Esophagus (tissue), 2 donors: ENCODE measurements around the gene MARCHF7. TPM values are rescaled to one million over a fixed set of nuclear protein-coding genes. Genes with fewer than 3 reads are reported as not detected.
"Not testable (repeated sequence)": the region's sequence is repeated elsewhere in the genome, so short reads cannot be mapped to it uniquely, and the experiment has no call there.

ENCODE experiments used
- H3K27ac ChIP-seq, 2 donors: one replicate each; pipeline ENCODE4 v1.5.1; 2013; ENCODE audit warnings: low read depth in 2 of 2, mild to moderate bottlenecking in 2 of 2, inconsistent platforms in 1 of 2, low read length in 1 of 2, moderate library complexity in 1 of 2
- H3K27me3 ChIP-seq, 2 donors: one replicate each; pipeline ENCODE4 v1.6.1; 2013; ENCODE audit warnings: low read length in 2 of 2, control low read depth in 1 of 2, mild to moderate bottlenecking in 1 of 2; ENCODE audit not compliant: insufficient read depth in 2 of 2, control insufficient read depth in 1 of 2
- H3K36me3 ChIP-seq, 2 donors: one replicate each; pipeline ENCODE4 v1.6.1; 2013; ENCODE audit warnings: low read length in 1 of 2; ENCODE audit not compliant: control insufficient read depth in 2 of 2, insufficient read depth in 2 of 2
- H3K4me1 ChIP-seq, 2 donors: one replicate each; pipeline ENCODE4 v1.6.1; 2013; ENCODE audit warnings: low read length in 1 of 2; ENCODE audit not compliant: control insufficient read depth in 2 of 2, insufficient read depth in 2 of 2
- H3K4me3 ChIP-seq, 2 donors: one replicate each; pipeline ENCODE4 v1.5.1; 2013; ENCODE audit warnings: low read length in 2 of 2, mild to moderate bottlenecking in 2 of 2, low read depth in 1 of 2, moderate library complexity in 1 of 2
- H3K9me3 ChIP-seq, 2 donors: one replicate each; pipeline ENCODE4 v1.6.1; 2013; ENCODE audit warnings: mild to moderate bottlenecking in 2 of 2, low read depth in 1 of 2, low read length in 1 of 2, moderate library complexity in 1 of 2; ENCODE audit not compliant: control insufficient read depth in 2 of 2, insufficient read depth in 1 of 2
- WGBS, 2 donors: extraction: QIAGEN DNeasy Blood & Tissue Kit; methylation state at CpG; one replicate each; pipeline ENCODE4 v1.1.7; 2013; 5-methylcytosine and 5-hydroxymethylcytosine counted together
- polyA plus RNA-seq, 2 donors: library from polyadenylated mRNA; stranded (reverse); fragments of 200-250 nt; gene quantifications; one replicate each; pipeline ENCODE4 v1.2.3, GENCODE V29; 2013
- donor health status: healthy with polysubstance abuse.
- donor health status: Bipolar disorder and iron deficiency.

The MARCHF7 gene
- 10 to 100 TPM; 43.1 to 50.2 TPM for polyA plus RNA-seq

- Histone ChIP-seq H3K27ac (peak within 1 kb of the TSS; percentile 97 to 98), H3K9me3 (no peaks in the 10 kb centered on the region), H3K4me1 (peaks cover 3 to 9% of the 10 kb centered on the region in 2 donors), H3K4me3 (peak within 1 kb of the TSS; percentile 77 to 92), H3K27me3 (no peaks in the 10 kb centered on the region), H3K36me3 (peaks cover 0 to 6% of the 10 kb centered on the region in 2 donors)
- 0% methylated on average over 65 to 72 of the region's 72 CpGs for WGBS, 2 donors
Observed at GRCh38 chr2:159712143-159712928, at the start of gene MARCHF7. TSS of gene MARCHF7 (plus strand) at chr2:159712506. CDS start at chr2:159729023, 16,517 bp downstream.

GRCh38 chr2:159667423-159667822 is 44.9 kb upstream of the MARCHF7 start:
- H3K27ac ChIP-seq, H3K9me3 ChIP-seq, H3K27me3 ChIP-seq, H3K36me3 ChIP-seq, H3K4me1 ChIP-seq, H3K4me3 ChIP-seq: not testable (repeated sequence)
- WGBS, 2 donors: 95 to 98% methylated on average over 3 of the region's 3 CpGs

GRCh38 chr2:159671047-159671446 is 41.3 kb upstream of the MARCHF7 start:
- 96% methylated on average over 3 of the region's 3 CpGs for WGBS, 2 donors
- Histone ChIP-seq H3K9me3 (no peaks in the 10 kb centered on the region), H3K36me3 (no peaks in the 10 kb centered on the region), H3K4me3 (no peak overlapping the region), H3K27ac (no peak overlapping the region), H3K4me1 (no peaks in the 10 kb centered on the region), H3K27me3 (no peaks in the 10 kb centered on the region)

- H3K4me3 ChIP-seq: no peak overlapping the region
- WGBS, 2 donors: 93 to 95% methylated on average over 1 of the region's 1 CpG
- H3K36me3 ChIP-seq: no peaks in the 10 kb centered on the region
- H3K4me1 ChIP-seq: no peaks in the 10 kb centered on the region
- H3K27ac ChIP-seq: no peak overlapping the region
- no peaks in the 10 kb centered on the region for H3K27me3 ChIP-seq
- H3K9me3 ChIP-seq: no peaks in the 10 kb centered on the region
Observed at GRCh38 chr2:159677654-159678053, 34.7 kb upstream of the MARCHF7 start.

- H3K36me3 ChIP-seq: no peaks in the 10 kb centered on the region
- no peaks in the 10 kb centered on the region for H3K9me3 ChIP-seq
- no peak overlapping the region for H3K27ac ChIP-seq
- no peak overlapping the region for H3K4me3 ChIP-seq
- 94 to 97% methylated on average over 2 of the region's 2 CpGs for WGBS, 2 donors
- no peaks in the 10 kb centered on the region for H3K27me3 ChIP-seq
- H3K4me1 ChIP-seq: no peaks in the 10 kb centered on the region
Observed at GRCh38 chr2:159680692-159681091, 31.6 kb upstream of the MARCHF7 start.

- WGBS, 2 donors: 71 to 81% methylated on average over 1 of the region's 1 CpG
- no peak overlapping the region for H3K27ac ChIP-seq
Observed at GRCh38 chr2:159683817-159684216, 28.5 kb upstream of the MARCHF7 start.

GRCh38 chr2:159684796-159685195 is 27.5 kb upstream of the MARCHF7 start:
- Histone ChIP-seq H3K27me3 (no peaks in the 10 kb centered on the region), H3K36me3 (no peaks in the 10 kb centered on the region), H3K9me3 (no peaks in the 10 kb centered on the region), H3K4me1 (no peaks in the 10 kb centered on the region), H3K4me3 (no peak overlapping the region), H3K27ac (no peak overlapping the region)

More at GRCh38 chr2:159683817-159684216, 28.5 kb upstream of the MARCHF7 start:
- Histone ChIP-seq H3K27me3 (no peaks in the 10 kb centered on the region), H3K36me3 (no peaks in the 10 kb centered on the region), H3K4me1 (no peaks in the 10 kb centered on the region), H3K9me3 (no peaks in the 10 kb centered on the region), H3K4me3 (no peak overlapping the region)

GRCh38 chr2:159694500-159695040 is 17.7 kb upstream of the MARCHF7 start:
- WGBS, 2 donors: 85 to 97% methylated on average over 1 of the region's 1 CpG
- H3K27me3 ChIP-seq: no peaks in the 10 kb centered on the region

GRCh38 chr2:159695795-159696448 is 16.4 kb upstream of the MARCHF7 start:
- no peaks in the 10 kb centered on the region for H3K4me1 ChIP-seq
- WGBS, 2 donors: 88 to 91% methylated on average over 4 of the region's 4 CpGs
- no peaks in the 10 kb centered on the region for H3K9me3 ChIP-seq
- H3K4me3 ChIP-seq: no peak overlapping the region
- peaks cover 0 to 3% of the 10 kb centered on the region in 2 donors for H3K36me3 ChIP-seq
- H3K27ac ChIP-seq: no peak overlapping the region
- no peaks in the 10 kb centered on the region for H3K27me3 ChIP-seq

More at GRCh38 chr2:159694500-159695040, 17.7 kb upstream of the MARCHF7 start:
- no peaks in the 10 kb centered on the region for H3K4me1 ChIP-seq
- H3K36me3 ChIP-seq: peaks cover 0 to 3% of the 10 kb centered on the region in 2 donors
- no peak overlapping the region for H3K27ac ChIP-seq
- no peak overlapping the region for H3K4me3 ChIP-seq
- no peaks in the 10 kb centered on the region for H3K9me3 ChIP-seq
